HG03469 (cell line): ENCODE measurements around the gene LSM7.
"Not testable (repeated sequence)": the region's sequence is repeated elsewhere in the genome, so short reads cannot be mapped to it uniquely, and the experiment has no call there.

Experiments used
- ATAC-seq: cut with Tn5 transposase; IDR thresholded peaks from one replicate; pipeline ENCODE4 v1.9.1; 2021; ENCODE audit warnings: mild to moderate bottlenecking, moderate library complexity, moderate number of reproducible peaks; ENCODE audit not compliant: unreplicated experiment

LSM7 gene

GRCh38 chr19:2355168-2356035, 27.0 kb upstream of the LSM7 start:
- no peak for ATAC-seq

DNA sequence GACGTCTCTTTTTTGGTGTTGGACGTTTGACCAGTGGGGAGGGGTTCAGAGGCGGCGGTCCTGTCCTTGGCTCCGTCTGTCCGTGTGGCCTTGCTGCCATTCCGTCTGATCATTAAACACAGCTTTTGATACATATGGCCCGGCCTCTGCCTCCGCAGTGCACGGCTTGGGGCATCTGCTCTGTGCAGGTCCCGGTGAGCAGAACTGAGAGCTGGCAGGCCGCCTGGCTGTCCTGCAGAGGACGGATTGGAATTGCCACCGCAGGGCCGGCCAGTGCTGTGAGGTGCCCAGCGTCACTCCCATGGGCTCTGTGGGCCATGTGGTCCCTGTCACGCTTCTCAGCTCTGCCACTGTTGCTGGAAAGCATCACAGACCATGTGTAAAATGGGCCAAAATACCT, 26.3 kb upstream of the LSM7 start:
- no peak for ATAC-seq

GRCh38 chr19:2353887-2354592, 25.7 kb upstream of the LSM7 start:
- no peak for ATAC-seq

- no peak for ATAC-seq
Observed at GRCh38 chr19:2353159-2353886, 24.9 kb upstream of the LSM7 start.

DNA sequence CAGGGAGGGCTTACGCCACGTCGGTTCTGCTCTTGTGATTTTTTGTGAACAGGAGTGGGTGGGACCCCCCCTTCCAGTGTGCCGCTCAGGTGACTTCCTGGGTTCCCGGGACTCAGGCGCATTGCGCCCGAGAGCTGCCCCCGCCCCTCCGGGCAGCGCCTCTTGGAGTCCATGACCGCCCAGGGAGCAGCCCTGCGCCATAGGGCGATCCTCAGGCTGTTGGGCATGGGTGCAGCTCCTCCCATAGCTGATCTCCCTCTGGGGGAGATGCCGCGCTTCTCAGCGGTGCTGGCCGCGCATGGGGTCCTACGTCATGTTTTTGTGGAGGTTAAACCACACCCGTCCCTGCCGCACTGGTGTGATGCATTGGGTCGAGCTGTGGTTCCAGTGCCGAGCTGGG, 23.7 kb upstream of the LSM7 start:
- ATAC-seq, result no peak

DNA sequence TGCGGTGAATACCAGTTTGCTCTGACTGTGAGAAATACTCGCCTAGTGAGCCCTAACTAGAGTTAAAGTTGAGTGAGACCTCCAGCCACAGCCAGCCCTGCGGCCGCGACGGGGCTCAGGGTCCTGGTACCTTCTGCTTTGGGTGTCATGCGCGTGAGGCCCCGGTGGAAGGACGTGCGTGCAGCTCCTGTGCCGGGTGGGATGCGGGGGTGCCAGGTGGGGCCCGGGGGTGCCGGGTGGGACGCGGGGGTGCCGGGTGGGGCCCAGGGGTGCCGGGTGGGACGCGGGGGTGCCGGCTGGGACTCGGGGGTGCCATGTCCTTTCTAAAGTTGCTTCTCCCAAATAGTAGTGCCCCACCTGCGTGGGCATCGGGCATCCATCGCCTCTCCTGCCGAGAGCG, 23.2 kb upstream of the LSM7 start:
- ATAC-seq, result no peak

GRCh38 chr19:2350656-2351055, 22.3 kb upstream of the LSM7 start:
- ATAC-seq, result no peak

GRCh38 chr19:2349818-2350217, 21.4 kb upstream of the LSM7 start:
- ATAC-seq, result not testable (repeated sequence)

DNA sequence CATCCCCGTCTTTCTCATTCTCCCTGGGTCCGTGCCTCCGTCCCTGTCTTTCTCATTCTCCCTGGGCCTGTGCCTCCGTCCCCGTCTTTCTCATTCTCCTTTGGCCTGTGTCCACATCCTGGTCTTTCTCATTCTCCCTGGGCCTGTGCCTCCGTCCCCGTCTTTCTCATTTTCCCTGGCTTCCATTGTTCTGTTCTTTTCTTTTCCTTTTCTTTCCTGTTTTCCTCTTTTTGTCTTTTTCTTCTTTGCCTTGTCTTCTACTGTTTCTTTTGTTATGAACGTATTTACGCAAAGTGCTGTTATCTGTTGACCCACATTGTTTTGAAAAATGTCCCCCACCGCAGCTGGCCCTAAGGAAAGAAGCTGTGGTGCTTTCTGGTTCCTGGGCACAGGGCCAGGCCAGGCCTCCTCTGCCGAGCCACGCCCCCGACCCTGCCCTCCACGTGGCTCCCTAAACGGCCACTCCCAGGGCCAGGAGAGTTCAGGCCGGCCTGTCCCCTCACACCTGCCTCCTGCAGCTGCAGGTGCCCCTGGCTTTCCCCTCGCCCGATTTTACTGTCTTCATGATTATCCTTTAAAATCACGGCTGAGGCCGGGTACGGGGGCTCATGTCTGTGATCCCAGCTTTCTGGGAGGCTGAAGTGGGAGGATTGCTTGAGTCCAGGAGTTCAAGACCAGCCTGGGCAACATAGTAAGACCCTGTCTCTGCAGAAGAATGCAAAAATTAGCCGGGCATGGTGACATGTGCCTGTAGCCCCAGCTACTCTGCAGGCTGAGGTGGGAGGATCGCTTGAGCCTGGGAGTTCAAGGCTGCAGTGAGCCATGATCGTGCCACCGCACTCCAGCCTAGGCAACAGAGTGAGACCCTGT, 17.6 kb upstream of the LSM7 start:
- no peak for ATAC-seq

- ATAC-seq, result no peak
Observed at GRCh38 chr19:2345076-2345475, 16.7 kb upstream of the LSM7 start.

GRCh38 chr19:2344381-2344870, 16.0 kb upstream of the LSM7 start:
- no peak for ATAC-seq

- ATAC-seq, result no peak
Observed at GRCh38 chr19:2343289-2343982, 15.1 kb upstream of the LSM7 start.

- ATAC-seq, result no peak
Observed at GRCh38 chr19:2342656-2343288, 14.4 kb upstream of the LSM7 start.

DNA sequence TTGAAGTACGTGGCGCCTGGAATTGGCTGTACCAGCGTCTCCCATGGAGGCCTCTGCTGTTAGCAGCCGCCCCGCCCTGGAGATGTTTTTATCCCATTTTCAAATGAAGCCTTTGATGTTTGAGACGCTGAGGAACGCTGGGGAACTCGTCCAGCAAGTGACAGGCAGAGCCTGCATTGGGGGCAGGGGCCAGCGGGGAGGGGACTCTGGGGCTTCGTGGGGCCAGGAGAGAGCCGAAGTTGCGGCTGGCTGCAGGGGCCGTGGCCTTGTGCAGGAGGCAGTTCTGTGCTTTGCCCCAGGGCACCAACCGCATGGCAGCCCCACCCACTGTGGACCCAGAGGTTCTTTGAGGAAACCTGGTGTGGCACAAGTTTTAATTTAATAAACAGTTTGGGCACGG, 13.6 kb upstream of the LSM7 start:
- no peak for ATAC-seq

- ATAC-seq, result no peak
Observed at GRCh38 chr19:2341244-2341751, 12.9 kb upstream of the LSM7 start.

DNA sequence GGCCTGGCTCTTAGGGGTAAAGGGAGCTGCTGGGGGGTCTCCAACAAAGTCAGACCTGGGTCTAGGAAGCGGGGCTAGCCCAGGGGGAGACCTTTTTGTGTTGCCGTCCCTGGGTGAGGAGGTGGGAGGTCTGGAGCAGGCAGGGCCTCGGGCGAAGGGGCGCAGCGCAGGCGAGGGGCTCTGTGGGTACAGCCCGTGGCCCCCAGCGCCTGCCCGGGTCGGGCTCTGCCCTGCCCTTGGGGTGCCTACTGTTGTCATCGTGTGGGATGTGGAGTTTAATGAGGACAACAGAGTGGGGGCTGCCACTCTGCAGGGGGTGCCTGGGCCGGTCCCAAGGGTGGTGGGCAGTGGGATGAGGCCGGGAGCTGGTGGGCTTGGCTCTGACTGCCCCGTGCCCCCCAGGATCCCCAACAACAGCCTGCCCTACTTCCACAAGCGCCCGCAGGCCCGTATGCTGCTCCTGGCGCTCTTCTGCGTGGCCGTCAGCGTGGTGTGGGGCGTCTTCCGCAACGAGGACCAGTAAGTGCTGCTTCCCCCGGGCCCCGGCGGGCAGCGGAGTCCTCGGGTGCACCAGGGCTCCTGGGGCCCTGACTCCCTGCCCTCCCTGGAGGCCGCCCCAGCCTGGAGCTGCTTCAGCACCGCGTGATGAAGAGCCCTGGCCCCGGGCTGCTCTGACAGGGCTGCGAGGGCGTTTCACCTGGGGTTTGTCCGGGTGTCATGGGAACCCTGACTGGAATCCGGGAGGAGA, 12.3 kb upstream of the LSM7 start:
- ATAC-seq, result no peak

GRCh38 chr19:2339644-2340310, 11.4 kb upstream of the LSM7 start:
- ATAC-seq, result no peak
